Renal cortical epithelial cell (primary cell): Measurements from ENCODE around the gene P4HA1. TPM values are rescaled to one million over a fixed set of nuclear protein-coding genes. Genes with fewer than 3 reads are reported as not detected.

Experiments
- DNase-seq: peaks from one replicate; pipeline ENCODE4 v3.0.0-alpha.2; 2011; ENCODE audit warnings: low read depth
- total RNA-seq: library from RNA; depleted of rRNA; stranded (reverse); fragments of >200 nt; gene quantifications from 2 replicates; pipeline ENCODE4 v1.2.3, GENCODE V29; 2014

The P4HA1 gene
- total RNA-seq, 1 donor from 2014 or later, result 302 TPM

DNA sequence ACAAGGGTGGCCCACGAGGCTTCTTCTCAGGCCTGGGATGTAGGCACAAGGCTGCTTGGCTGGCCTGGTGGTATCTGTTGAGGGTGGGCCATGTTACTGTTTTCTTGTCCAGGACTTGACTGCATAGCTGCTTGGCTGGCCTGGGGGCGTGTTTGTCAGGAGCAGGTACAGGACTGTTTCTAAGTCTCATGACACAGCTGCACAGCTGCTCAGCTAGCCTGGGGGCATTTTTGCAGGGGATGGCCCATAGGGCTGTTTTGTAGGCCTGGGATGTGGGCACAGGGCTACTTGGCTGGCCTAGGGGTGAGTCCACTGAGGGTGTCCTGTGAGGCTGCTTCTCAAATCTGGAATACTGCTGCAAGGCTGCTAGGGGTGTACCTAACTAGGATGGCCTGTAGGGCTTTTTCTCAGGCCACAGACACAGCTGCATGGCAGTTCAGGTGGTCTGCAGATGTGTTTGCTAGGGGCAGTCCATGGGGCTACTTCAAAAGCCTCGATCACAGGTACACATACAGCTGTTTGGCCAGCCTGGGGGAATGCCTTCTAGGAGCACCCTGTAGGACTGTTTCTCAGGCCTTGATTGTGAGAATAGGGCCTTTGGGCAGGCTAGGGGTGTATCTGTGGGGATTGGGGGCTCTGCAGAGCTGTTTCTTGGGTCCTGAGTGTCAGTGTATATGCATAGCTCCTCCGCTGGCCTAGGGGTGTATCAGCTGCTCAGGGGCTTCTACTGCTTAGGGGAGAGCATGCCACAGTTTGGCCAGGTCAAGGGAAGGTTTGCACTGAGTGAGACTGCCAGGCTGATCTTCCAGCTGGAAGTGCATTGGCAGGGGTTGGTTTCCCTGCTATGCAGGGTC, 115.4 kb downstream of the P4HA1 start:
- no peak for DNase-seq

DNA sequence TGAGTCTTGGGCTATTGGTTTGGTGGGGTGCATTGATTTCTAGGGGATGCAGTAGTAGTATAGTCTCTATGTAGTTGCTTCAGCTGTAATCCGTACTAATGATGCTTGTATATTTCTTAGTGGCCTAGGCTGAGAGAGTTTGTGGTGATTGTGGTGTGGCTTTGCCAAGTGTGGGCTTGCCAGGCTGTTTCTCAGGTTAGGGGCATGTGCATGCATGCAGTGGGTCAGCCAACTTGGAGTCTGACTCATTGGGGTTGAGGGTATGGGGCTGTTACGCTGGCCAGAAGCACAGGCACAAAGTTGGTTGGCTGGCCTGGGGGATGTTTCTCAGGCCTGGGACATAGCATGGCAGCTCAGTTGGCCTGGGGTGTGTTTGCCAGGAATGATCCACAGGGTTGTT, 116.3 kb downstream of the P4HA1 start:
- no peak for DNase-seq

DNA sequence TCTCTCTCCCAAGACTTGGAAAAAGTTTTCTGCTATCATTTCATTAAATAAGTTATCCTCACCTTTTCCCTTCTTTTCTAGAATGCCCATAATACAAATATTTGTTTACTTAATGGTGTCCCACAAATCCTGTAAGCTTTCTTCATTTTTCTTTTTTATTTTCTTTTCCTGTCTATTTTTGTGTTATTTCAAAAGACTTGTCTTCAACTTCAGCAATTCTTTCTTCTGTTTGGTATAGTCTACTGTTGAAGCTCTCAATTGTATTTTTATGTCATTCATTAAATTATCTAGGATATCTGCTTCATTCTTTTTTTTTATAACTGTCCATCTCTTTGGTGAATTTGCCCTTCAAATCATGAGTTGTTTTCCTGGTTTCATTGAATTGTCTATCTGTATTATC, 117.0 kb downstream of the P4HA1 start:
- no peak for DNase-seq

DNA sequence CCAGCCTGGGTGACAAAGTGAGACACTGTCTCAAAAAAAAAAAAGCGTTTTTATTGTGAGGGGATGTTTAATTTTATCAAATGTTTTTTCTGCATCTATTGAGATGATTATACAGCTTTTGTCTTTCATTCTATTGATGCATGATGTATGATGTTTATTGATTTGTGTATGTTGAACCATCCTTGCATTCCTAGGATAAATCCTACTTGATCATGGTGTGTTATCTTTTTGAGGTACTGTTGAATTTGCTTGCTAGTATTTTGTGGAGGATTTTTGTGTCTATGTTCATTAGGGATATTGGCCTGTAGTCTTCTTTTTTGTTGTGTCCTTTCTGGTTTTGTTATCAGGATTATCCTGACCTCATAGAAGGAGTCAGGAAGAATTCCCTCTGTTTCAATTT, 119.8 kb downstream of the P4HA1 start:
- no peak for DNase-seq

Other genes with a start within 250 kb of the P4HA1 start
- gene OIT3, start 203.1 kb downstream of the P4HA1 start, total RNA-seq, result 0.25 TPM in 1 of 2 replicates, not detected in the other
- 0.05 TPM in 1 of 2 replicates, not detected in the other for gene PLA2G12B, start 142.1 kb downstream of the P4HA1 start, total RNA-seq
- gene NUDT13, start 13.6 kb upstream of the P4HA1 start, total RNA-seq, result 1.2 and 1.7 TPM in 2 replicates
- 32.1 and 33.7 TPM in 2 replicates for gene ECD, start 71.1 kb upstream of the P4HA1 start, total RNA-seq
- 18.9 and 31.2 TPM in 2 replicates for gene FAM149B1, start 71.3 kb upstream of the P4HA1 start, total RNA-seq
- 21.2 and 40.8 TPM in 2 replicates for gene DNAJC9, start 150.4 kb upstream of the P4HA1 start, total RNA-seq
- 53.4 and 106 TPM in 2 replicates for gene MRPS16, start 155.8 kb upstream of the P4HA1 start, total RNA-seq